Umbilical cord (tissue), 2 donors: ENCODE data around the gene STK32A. TPM values are rescaled to one million over a fixed set of nuclear protein-coding genes. Genes with fewer than 3 reads are reported as not detected.
"Not testable (repeated sequence)": the region's sequence is repeated elsewhere in the genome, so short reads cannot be mapped to it uniquely, and the experiment has no call there.

Experiments used
- DNase-seq: peaks from one replicate; pipeline ENCODE4 v3.0.0-alpha.2; 2015; ENCODE audit warnings: low spot score
- total RNA-seq: library from RNA; depleted of rRNA; stranded (reverse); fragments of >200 nt; gene quantifications from one replicate; pipeline ENCODE4 v1.2.3, GENCODE V29; 2014; ENCODE audit warnings: low replicate concordance; ENCODE audit not compliant: insufficient read depth

The STK32A gene
- total RNA-seq, result 42.1 TPM

- peak; percentile 21 for DNase-seq
Measured at GRCh38 chr5:147234825-147235635, at the start of gene STK32A. Gene STK32A (plus strand): TSS chr5:147235026. CDS start chr5:147239635, 4,609 bp downstream.

- no peak for DNase-seq
Measured at GRCh38 chr5:147187099-147187540, 47.7 kb upstream of the STK32A start.

GRCh38 chr5:147188200-147189108, 46.4 kb upstream of the STK32A start:
- DNase-seq, result peak; percentile 72

- no peak for DNase-seq
Measured at GRCh38 chr5:147189109-147189424, 45.8 kb upstream of the STK32A start.

GRCh38 chr5:147190331-147190730, 44.5 kb upstream of the STK32A start:
- DNase-seq, result no peak

- DNase-seq, result no peak
Measured at GRCh38 chr5:147193123-147193522, 41.7 kb upstream of the STK32A start.

GRCh38 chr5:147200004-147200403, 34.8 kb upstream of the STK32A start:
- no peak for DNase-seq

- no peak for DNase-seq
Measured at GRCh38 chr5:147203213-147203612, 31.6 kb upstream of the STK32A start.

- DNase-seq, result no peak
Measured at GRCh38 chr5:147204576-147204975, 30.2 kb upstream of the STK32A start.

- peak; percentile 28 for DNase-seq
Measured at GRCh38 chr5:147208134-147208533, 26.7 kb upstream of the STK32A start.

- peak; percentile 15 for DNase-seq
Measured at GRCh38 chr5:147216552-147217154, 18.2 kb upstream of the STK32A start.

GRCh38 chr5:147223343-147223742, 11.5 kb upstream of the STK32A start:
- no peak for DNase-seq

- DNase-seq, result peak; percentile 69
Measured at GRCh38 chr5:147223948-147224791, 10.7 kb upstream of the STK32A start.

- DNase-seq, result no peak
Measured at GRCh38 chr5:147225938-147226337, 8.9 kb upstream of the STK32A start.

GRCh38 chr5:147226512-147226911, 8.3 kb upstream of the STK32A start:
- DNase-seq, result no peak

- DNase-seq, result no peak
Measured at GRCh38 chr5:147234239-147234824, 494 bp upstream of the STK32A start.

GRCh38 chr5:147240266-147240985, 5.6 kb downstream of the STK32A start:
- no peak for DNase-seq

- DNase-seq, result not testable (repeated sequence)
Measured at GRCh38 chr5:147243238-147243637, 8.4 kb downstream of the STK32A start.

GRCh38 chr5:147245381-147246165, 10.7 kb downstream of the STK32A start:
- no peak for DNase-seq
